RPMI8226 (cell line): ENCODE results near the gene MT1M.
A peak's percentile ranks its signal among the peaks of the same experiment; 100 is the strongest.
"Not testable (repeated sequence)": the region's sequence is repeated elsewhere in the genome, so short reads cannot be mapped to it uniquely, and the experiment has no call there.

Experiments used
- DNase-seq: peaks from one replicate; pipeline ENCODE4 v3.0.0-alpha.2; 2015

The MT1M gene

DNA sequence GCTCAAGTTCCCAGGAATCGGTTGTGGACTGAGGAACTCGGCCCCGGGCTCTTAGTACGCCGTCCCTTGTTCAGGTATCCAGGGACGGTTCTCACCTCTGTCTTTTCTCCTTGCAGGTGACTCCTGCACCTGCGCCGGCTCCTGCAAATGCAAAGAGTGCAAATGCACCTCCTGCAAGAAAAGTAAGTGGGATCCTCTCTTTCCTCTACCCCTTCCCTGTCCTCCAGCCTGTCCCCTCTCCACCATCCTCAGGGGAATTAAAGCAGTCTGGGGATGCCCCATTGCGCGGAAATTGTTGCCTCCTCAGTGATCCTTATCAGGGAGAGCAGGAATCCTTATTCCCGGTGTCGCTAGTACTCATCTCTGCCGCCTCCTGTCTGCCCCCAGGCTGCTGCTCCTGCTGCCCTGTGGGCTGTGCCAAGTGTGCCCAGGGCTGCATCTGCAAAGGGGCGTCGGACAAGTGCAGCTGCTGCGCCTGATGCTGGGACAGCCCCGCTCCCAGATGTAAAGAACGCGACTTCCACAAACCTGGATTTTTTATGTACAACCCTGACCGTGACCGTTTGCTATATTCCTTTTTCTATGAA, 23.5 kb upstream of the MT1M start:
- peak; percentile 51 for DNase-seq

DNA sequence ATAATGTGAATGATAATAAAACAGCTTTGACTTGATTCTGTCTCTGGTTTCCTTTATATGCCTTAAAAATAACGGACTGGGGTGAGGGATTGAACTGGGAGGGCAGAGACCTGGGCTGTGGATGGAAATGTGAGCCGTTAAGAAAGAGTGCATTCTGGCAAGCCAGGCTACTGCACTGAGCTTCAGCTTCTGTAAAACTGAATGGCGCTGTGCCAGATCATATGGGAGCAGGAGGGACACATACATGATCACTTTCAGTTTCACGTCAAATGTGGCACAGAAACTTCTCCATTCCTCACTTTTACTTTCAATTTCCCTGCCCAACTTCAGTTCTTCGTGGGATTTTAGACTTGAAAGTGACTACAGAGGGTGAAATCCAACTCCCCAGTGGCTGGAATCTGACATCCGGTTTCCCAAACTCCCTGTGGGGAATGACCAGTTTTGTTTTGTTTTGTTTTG, 23.0 kb upstream of the MT1M start:
- peak; percentile 98 for DNase-seq

DNA sequence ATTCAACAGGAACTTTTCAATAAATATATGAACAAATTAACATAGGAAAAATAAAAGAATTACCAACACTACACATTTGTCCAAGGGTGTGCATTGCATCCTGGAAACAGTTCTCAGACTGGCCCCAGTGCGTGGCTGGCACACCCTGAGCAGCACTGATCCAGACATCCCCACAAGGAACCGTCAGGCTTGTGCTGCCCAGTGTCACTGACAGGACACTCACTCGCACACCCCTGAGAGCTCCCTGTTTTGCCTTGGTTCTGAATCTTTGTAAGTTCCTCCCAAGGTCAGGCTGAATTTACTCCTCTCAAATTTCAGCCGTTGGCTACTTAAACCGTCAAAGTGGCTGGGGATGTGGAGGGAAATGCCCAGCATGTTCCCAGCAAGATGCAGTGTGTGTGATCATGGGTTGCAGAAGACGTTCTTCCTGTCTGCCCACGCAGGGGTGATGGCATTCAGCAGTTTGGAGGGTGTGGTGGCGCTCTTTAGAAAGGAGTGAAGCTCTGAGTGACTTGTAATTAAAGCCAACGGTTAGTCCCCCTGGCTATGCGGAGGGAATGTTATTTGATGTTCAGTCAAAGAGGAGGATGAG, 22.3 kb upstream of the MT1M start:
- peak; percentile 37 for DNase-seq

DNA sequence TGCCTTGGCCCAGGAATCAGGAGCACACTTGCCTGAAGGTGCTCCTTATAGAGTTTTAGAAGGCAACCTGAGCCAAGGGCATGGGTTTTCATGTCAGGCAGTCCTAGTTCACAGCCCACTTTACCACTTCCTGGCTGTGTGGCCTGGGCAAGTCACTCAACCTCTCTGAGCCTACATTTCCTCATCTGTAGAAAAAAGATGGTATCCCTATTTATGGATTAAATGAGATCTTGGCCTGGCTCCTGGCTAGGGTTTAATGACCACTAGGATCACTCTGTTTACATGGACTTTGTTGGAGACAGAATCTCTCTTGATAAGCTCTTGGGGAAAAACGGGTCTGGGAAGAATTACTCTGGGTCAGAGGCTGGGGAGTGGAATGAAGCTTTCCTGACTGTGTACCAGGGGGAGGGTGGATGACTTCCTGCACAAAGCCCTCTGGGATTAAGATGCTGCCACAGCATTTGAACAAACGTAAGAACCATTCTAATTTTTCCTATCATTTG, 21.8 kb upstream of the MT1M start:
- no peak for DNase-seq

DNA sequence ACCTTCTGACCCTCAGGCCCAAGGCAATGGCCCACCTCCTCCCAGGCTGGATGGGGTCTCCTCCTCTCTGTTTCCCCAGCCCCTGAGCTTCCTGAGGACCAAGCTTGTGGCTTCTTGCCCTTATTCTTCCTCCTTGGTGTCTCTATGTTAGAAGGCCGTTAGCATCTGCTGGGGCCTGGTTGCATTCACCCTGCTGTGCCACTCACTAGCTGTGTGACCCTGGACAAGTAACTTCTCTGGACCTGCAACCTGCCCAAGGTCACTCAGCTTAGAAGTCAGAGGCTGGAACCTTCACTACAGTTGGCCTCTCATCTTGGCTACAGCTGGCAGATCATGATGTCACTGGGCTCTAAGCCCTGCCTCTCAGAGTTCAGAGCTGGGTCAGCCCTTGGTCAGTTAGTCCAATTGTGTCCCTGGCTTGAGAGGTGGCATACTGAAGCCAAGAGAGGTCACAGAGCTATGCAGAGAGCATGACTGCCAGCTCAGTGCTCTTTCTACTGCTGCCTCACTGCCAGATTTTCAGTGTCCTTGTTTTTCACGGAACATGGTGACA, 21.1 kb upstream of the MT1M start:
- peak; percentile 30 for DNase-seq

DNA sequence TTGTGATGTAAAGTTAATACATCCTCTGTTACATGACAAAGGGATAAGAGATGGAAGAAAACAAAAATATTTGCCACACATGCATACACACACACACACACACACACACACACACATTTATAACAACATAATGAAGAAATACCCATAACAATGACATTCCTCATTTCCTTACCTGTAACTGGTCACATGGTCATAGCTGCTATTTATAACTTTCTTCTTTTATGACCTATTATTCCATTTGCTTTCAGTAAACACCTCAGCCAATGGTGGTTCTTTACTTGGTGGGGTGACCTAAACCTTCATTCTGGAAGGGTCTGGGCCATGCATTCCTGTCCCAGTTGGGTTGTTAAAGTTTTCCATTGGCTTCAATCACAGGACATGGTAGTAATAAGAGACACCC, 18.8 kb upstream of the MT1M start:
- DNase-seq: no peak

DNA sequence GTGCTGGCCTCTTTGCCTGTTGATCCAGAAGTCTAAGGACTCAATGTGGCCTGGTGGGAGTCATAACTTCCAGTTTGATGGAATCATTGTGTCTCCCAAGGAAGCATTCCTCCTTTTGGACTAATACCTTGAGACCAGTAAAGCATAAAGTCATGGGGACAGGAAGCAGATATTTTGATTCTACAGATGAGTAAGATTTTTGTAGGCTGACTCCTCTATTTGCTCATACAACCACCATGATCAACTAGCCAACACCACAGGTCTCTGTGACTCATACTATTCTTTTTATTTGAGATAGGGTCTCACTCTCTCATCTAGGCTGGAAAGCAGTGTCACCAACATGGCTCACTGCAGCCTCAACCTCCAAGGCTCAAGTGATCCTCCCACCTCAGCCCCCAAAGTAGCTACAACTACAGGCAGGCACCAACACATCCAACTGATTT, 17.9 kb upstream of the MT1M start:
- DNase-seq: no peak

DNA sequence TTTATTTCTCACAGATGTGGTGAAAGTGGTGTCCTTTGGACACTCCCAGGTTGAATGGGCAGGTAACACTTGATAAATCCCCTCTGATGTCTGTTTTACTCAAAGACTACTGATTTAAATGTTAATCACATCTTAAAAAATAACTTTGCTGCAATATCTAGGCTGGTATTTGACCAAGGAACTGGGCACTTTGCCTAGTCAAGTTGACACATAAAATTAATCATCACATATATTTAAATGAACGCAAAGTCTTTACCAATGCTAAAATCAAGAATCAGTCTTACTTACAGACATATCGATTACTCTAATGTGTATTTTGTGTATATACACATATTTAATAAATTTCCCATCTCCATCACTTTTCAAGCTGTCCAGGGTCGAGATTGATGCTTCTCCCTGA, 17.1 kb upstream of the MT1M start:
- DNase-seq: no peak

DNA sequence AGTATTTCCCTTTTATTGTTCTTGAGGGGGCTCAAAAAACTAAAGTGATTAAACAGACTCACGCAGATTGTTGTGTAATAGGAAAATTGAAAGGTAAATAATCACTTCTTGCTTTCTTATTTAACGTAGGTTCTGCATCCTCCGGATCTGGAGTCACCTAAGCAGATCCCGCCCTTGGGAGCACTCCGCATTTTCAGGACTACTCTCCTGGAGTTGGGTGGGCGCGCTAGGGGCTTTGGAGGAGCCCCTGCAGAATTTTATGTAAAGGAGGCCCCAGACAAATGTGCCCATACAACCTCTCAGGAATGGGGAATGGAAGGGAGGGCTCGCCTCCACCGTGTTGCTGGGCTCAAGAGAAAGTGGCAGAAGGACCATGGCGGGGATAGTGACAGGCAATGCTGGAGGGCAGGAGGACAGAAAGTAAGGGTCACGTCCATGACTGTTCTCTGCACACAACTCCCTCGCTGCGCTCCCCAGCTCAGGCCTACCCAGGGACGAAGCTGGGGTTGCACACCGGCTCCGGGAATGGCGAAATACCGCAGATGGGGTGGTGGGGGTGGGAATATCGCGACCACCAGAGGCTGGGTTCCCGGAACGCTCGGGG, 15.7 kb upstream of the MT1M start:
- DNase-seq: no peak

DNA sequence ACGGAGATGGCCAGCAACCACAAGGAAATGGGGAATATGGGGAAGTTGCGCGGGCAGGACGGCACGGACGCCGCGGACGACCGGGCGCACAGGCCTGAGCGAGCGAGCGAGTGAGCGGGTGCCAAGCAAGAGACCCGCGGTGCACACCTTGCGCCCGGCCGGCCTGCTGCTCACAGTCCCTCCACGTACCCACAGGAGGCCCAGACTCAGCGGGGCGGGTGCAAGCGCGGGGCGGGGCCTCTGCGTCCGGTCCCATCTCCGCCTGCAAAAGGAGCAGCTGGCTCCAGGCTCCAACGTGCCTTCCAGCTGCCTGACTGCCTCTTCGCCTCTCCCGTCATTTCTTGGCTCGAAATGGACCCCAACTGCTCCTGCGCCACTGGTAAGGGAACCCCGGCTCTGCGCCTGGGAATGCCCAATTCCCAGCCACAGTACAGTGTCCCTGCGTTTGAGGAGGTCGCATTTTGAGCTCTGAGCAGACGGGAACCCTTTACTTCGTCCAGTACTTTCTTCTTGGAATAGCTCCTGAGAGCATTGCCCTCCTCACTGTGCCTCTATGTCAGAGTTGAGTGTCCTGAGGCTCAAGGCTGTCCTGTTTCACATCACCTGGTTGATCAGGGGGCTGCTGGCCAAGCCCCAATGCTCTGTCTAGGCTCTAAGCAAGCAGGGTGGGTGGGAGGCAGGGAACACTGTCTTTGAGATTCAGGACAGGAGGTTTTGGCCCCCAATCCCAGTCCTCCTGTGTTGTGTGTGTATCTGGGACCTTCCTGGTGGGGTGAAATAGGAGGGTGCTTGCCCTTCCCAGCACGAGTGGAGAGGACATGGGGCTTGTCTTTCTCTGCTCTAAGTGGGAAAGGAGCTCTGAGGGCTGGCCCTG, 15.0 kb upstream of the MT1M start:
- peak; percentile 56 for DNase-seq

DNA sequence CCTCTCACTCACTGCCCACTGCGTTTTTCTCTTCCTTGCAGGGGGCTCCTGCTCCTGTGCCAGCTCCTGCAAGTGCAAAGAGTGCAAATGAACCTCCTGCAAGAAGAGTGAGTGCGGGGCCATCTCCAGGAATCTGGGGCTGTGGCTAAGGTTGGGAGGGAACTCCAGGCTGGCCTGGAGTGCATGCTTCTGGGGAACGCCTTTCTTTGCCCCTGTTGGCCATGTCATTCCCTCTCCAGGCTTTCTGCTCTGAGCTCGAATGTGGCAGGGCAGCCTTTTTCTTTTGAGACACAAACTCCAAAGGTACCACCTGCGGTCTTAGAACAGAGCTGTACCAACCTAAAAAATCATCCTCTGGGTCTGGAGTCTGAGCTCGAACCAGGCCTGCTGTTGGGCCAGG, 14.3 kb upstream of the MT1M start:
- DNase-seq: no peak

DNA sequence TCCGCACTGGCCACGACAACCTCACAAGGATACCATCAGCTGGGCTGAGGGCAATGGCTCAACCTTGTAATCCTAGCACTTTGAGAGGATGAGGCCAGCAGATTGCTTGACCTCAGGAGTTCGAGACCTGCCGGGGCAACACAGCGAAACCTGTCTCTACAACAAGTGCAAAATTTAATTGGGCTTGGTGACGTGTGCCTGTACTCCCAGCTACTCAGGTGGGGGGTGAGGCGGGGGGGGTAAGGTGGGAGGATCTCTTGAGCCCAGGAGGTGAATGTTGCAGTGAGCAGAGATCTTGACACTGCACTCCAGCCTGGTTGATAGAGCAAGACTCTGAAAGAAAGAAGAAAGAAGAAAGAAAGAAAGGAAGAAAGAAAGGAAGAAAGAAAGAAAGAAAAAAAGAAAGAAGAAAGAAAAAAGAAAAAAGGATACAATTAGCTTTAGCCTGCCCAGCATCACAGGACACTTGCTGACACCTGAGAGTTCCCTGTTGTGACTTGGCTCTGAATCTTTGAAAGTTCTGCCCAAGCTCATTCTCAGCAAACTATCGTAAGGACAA, 12.0 kb upstream of the MT1M start:
- DNase-seq: no peak

DNA sequence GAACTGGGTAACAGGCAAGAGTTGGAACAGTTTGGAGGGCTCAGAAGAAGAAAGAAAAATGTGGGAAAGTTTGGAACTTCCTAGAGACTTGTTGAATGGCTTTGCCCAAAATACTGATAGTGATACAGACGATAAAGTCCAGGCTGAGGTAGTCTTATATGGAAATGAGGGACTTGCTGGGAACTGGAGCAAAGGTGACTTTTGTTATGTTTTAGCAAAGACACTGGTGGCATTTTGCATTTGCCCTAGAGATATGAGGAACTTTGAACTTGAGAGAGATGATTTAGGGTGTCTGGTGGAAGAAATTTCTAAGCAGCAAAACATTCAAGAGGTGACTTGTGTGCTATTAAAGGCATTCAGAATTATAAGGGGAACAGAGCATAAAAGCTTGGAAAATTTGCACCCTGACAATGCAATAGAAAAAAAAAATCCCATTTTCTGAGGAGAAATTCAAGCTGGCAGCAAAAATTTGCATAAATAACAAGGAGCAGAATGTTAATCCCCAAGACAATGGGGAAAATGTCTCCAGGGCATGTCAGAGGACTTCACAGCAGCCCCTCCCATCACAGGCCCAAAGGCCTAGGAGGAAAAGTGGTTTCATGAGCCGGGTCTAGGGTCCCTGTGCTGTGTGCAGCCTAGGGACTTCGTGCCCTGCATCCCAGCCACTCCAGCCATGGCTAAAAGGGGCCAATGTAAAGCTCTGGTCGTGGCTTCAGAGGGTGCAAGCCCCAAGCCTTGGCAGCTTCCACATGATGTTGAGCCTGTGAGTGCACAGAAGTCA, 10.6 kb upstream of the MT1M start:
- DNase-seq: not testable (repeated sequence)

DNA sequence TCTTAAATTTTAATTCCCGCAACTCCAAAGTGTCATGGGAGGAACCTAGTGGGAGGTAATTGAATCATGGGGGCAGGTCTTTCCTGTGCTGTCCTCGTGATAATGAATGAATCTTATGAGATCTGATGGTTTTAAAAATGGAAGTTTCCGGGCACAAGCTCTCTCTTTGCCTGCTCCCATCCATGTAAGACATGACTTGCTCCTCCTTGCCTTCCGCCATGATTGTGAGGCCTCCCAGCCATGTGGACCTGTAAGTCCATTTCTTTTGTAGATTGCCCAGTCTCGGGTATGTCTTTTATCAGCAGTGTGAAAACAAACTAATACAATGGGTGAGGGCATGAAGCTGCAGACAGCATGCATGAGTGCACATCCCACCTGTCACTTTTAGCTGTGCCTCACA, 9.3 kb upstream of the MT1M start:
- DNase-seq: not testable (repeated sequence)

DNA sequence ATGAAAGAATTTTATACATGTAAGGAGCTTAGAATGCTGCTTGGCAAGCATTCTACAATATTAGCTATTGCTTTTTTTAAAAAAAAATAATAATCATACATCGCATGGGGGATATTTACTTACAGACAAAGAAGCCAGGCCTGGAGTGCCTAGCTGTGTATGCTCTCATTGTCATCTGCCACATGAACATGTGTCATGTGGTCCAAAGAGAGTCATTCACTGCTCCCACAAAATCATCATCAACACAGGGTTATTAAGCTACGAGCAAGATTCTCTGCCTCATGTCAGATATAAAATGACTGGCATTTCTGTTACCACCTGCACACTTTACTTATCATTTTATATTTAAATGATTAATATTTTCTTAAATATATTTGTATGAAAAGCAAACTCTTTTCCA, 8.8 kb upstream of the MT1M start:
- DNase-seq: no peak

DNA sequence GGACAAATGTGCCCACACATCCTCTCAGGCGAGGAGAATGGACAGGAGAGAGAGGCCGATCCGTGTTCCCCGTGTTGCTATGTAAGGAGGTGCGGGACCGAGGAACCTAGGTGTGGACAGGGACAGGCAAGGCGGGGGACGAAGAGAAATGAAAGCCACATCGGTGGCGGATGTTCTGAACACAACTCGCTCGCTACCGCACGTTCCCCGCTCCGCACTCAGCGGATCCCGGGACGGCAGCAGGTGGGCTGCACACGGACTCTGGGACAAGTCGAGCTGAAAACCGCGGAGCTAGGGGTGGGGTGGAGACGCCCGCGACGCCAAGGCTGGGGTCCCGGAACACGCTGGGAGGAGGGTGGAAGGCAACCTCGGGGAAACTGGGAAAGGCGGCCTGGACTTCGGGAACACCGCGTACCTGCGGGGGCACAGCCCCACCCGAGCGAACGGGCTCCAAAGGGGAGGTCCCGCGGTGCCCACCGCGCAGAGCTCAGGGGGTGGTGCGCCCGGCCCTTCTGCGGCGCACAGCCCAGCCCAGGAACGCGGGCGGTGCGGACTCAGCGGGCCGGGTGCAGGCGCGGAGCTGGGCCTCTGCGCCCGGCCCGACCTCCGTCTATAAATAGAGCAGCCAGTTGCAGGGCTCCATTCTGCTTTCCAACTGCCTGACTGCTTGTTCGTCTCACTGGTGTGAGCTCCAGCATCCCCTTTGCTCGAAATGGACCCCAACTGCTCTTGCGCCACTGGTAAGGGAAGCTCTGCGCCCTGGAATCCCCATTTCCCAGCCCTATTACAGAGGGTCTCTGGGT, 7.1 kb upstream of the MT1M start, which contains the start of gene MT1E:
MT1E (plus strand) TSS at position 642 of the 803 bp plus-strand sequence; CDS start at position 713, 71 bp downstream.
- DNase-seq: peak; percentile 76

DNA sequence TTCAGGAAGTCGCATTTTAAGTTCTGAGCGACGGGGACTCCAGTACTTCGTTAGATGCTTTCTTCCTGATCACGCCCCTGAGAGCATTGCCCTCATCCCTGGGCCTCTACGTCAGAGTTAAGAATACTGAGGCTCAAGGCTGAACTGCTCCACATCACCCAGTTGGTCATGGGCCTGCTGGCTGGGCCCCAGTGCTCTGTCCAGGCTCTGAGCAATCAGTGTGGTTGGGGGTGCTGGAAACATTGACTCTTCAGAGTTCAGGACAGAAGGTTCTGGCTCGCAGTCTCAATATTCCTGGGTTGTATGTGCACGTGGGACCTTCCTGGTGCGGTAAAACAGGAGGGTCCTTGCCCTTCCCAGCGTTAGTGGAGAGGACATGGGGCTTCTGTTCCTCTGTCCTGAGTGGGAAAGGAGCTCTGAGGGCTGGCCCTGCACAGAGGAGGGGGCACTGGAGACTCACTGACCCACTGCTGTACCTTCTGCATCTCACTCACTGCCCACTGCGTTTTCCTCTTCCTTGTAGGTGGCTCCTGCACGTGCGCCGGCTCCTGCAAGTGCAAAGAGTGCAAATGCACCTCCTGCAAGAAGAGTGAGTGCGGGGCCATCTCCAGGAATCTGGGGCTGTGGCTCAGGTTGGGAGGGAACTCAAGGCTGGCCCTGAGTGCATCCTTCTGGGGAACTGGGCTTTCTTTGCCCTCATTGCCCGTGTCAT, 6.4 kb upstream of the MT1M start:
- no peak for DNase-seq

DNA sequence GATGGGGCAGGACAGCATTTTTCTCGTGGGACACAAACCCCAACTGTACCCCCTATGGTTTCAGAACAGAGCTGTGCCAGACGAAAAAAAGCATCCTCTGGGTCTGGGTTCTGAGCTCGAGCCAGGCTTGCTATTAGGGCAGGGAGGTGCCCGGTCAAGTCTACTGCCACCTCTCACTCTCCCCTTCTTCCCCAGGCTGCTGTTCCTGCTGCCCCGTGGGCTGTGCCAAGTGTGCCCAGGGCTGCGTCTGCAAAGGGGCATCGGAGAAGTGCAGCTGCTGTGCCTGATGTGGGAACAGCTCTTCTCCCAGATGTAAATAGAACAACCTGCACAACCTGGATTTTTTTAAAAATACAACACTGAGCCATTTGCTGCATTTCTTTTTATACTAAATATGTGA, 5.8 kb upstream of the MT1M start:
- DNase-seq: no peak

DNA sequence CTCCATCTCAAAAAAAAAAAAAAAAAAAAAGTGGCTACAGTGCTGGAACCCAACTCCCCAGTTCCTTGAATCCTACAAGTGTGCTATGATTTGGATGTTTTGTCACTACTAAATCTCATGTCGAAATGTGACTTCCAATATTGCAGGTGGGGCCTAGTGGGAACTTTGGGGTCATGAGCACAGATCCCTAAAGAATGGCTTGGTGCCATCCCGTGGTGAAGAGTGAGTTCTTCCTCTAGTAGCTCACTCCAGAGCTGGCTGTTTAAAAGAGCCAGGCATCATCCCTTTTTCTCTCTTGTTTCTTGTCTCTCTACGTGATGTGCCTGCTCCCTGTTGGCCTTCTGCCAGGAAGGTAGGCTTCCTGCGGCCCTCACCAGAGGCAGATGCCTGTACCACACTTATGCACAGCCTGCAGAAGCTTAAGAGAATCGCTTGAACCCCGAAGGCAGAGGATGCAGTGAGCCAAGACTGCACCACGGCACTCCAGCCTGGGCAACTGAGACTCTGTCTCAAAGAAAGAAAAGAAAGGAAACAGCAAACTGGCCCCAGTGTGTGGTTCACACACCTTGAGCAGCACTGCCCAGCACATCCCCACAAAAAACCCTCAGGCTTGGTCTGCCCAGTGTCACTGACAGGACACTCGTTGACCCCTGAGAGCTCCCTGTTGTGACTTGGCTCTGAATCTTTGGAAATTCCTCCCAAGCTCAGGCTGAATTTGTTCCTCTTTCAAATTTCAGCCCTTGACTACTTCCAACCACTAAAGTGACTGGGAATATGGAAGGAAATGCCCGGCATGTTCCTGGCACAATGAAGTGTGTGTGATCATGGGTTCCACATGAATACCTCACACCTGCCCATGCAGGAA, 3.7 kb upstream of the MT1M start:
- peak; percentile 33 for DNase-seq
